Mucosa of rectum (tissue), 2 donors: ENCODE results near the gene PRELID2.
"Not testable (repeated sequence)": the region's sequence is repeated elsewhere in the genome, so short reads cannot be mapped to it uniquely, and the experiment has no call there.

Source experiments
- H3K27ac ChIP-seq, 2 donors: one replicate each; pipeline ENCODE4 v1.7.0; 2013; ENCODE audit warnings: inconsistent platforms in 2 of 2, low read depth in 2 of 2, low read length in 2 of 2
- H3K27me3 ChIP-seq, 2 donors: one replicate each; pipeline ENCODE4 v1.7.0; 2013; ENCODE audit warnings: low read length in 2 of 2; ENCODE audit not compliant: control insufficient read depth in 2 of 2, insufficient read depth in 2 of 2
- H3K36me3 ChIP-seq, 2 donors: one replicate each; pipeline ENCODE4 v1.7.0; 2013; ENCODE audit warnings: low read length in 2 of 2; ENCODE audit not compliant: control insufficient read depth in 2 of 2, insufficient read depth in 2 of 2
- H3K4me1 ChIP-seq, 2 donors: one replicate each; pipeline ENCODE4 v1.7.0; 2013; ENCODE audit warnings: low read length in 2 of 2, mild to moderate bottlenecking in 1 of 2; ENCODE audit not compliant: control insufficient read depth in 2 of 2, insufficient read depth in 2 of 2
- H3K4me3 ChIP-seq, 2 donors: one replicate each; pipeline ENCODE4 v1.7.0; 2013; ENCODE audit warnings: low read length in 2 of 2
- H3K9ac ChIP-seq, 2 donors: one replicate each; pipeline ENCODE4 v1.7.0; 2013; ENCODE audit warnings: low read length in 2 of 2, low read depth in 1 of 2, mild to moderate bottlenecking in 1 of 2
- H3K9me3 ChIP-seq, 2 donors: one replicate each; pipeline ENCODE4 v1.7.0; 2013; ENCODE audit warnings: low read length in 2 of 2; ENCODE audit not compliant: control insufficient read depth in 2 of 2
- donor health status: healthy.
- donor health status: Normal muscosa, but diverticular disease.

The PRELID2 gene

GRCh38 chr5:145803112-145804004 lies 31.8 kb downstream of the PRELID2 start:
- Histone ChIP-seq H3K36me3 (peaks cover 16 to 30% of the 10 kb centered on the region in 2 donors), H3K27me3 (no peaks in the 10 kb centered on the region), H3K9ac (no peak overlapping the region), H3K4me1 (no peaks in the 10 kb centered on the region), H3K27ac (no peak overlapping the region), H3K9me3 (peaks cover 0 to 3% of the 10 kb centered on the region in 2 donors), H3K4me3 (no peak overlapping the region)

- H3K9me3 ChIP-seq: peaks cover 0 to 3% of the 10 kb centered on the region in 2 donors
- no peaks in the 10 kb centered on the region for H3K4me1 ChIP-seq
- no peak overlapping the region for H3K9ac ChIP-seq
- no peak overlapping the region for H3K4me3 ChIP-seq
- H3K36me3 ChIP-seq: peaks cover 14 to 23% of the 10 kb centered on the region in 2 donors
- no peak overlapping the region for H3K27ac ChIP-seq
- no peaks in the 10 kb centered on the region for H3K27me3 ChIP-seq
Measured at GRCh38 chr5:145801195-145801594, 33.9 kb downstream of the PRELID2 start.

GRCh38 chr5:145800181-145800580 lies 35.0 kb downstream of the PRELID2 start:
- Histone ChIP-seq H3K4me1 (no peaks in the 10 kb centered on the region), H3K9me3 (peaks cover 0 to 3% of the 10 kb centered on the region in 2 donors), H3K36me3 (peaks cover 11 to 21% of the 10 kb centered on the region in 2 donors), H3K4me3 (no peak overlapping the region), H3K27me3 (no peaks in the 10 kb centered on the region), H3K27ac (no peak overlapping the region), H3K9ac (no peak overlapping the region)

- H3K9me3 ChIP-seq, H3K27me3 ChIP-seq, H3K4me3 ChIP-seq, H3K9ac ChIP-seq, H3K27ac ChIP-seq, H3K4me1 ChIP-seq: not testable (repeated sequence)
- H3K36me3 ChIP-seq: peaks cover 12 to 21% of the 10 kb centered on the region in 2 donors
Measured at GRCh38 chr5:145798503-145798902, 36.6 kb downstream of the PRELID2 start.

- Histone ChIP-seq H3K27ac (no peak overlapping the region), H3K9me3 (peaks cover 0 to 3% of the 10 kb centered on the region in 2 donors), H3K4me3 (no peak overlapping the region), H3K4me1 (no peaks in the 10 kb centered on the region), H3K36me3 (peaks cover 12 to 19% of the 10 kb centered on the region in 2 donors), H3K27me3 (no peaks in the 10 kb centered on the region), H3K9ac (no peak overlapping the region)
Measured at GRCh38 chr5:145797336-145797735, 37.8 kb downstream of the PRELID2 start.

GRCh38 chr5:145796318-145796717 lies 38.8 kb downstream of the PRELID2 start:
- H3K4me3 ChIP-seq: no peak overlapping the region
- H3K27ac ChIP-seq: no peak overlapping the region
- peaks cover 0 to 3% of the 10 kb centered on the region in 2 donors for H3K9me3 ChIP-seq
- H3K4me1 ChIP-seq: no peaks in the 10 kb centered on the region
- no peaks in the 10 kb centered on the region for H3K27me3 ChIP-seq
- H3K36me3 ChIP-seq: peaks cover 12 to 15% of the 10 kb centered on the region in 2 donors
- H3K9ac ChIP-seq: no peak overlapping the region

- Histone ChIP-seq H3K9me3 (no peaks in the 10 kb centered on the region), H3K27ac (no peak overlapping the region)
Measured at GRCh38 chr5:145793574-145793973, 41.6 kb downstream of the PRELID2 start.

GRCh38 chr5:145792840-145793239 lies 42.3 kb downstream of the PRELID2 start:
- no peak overlapping the region for H3K9ac ChIP-seq
- no peak overlapping the region for H3K4me3 ChIP-seq
- H3K4me1 ChIP-seq: no peaks in the 10 kb centered on the region
- no peak overlapping the region for H3K27ac ChIP-seq
- no peaks in the 10 kb centered on the region for H3K9me3 ChIP-seq
- peaks cover 7 to 17% of the 10 kb centered on the region in 2 donors for H3K36me3 ChIP-seq
- H3K27me3 ChIP-seq: no peaks in the 10 kb centered on the region

More at GRCh38 chr5:145793574-145793973, 41.6 kb downstream of the PRELID2 start:
- Histone ChIP-seq H3K36me3 (peaks cover 7 to 12% of the 10 kb centered on the region in 2 donors), H3K27me3 (no peaks in the 10 kb centered on the region), H3K4me3 (no peak overlapping the region), H3K9ac (no peak overlapping the region), H3K4me1 (no peaks in the 10 kb centered on the region)

- H3K27me3 ChIP-seq: no peaks in the 10 kb centered on the region
- no peaks in the 10 kb centered on the region for H3K9me3 ChIP-seq
- no peak overlapping the region for H3K4me3 ChIP-seq
- no peak overlapping the region for H3K27ac ChIP-seq
- peaks cover 7 to 16% of the 10 kb centered on the region in 2 donors for H3K36me3 ChIP-seq
- H3K4me1 ChIP-seq: no peaks in the 10 kb centered on the region
- no peak overlapping the region for H3K9ac ChIP-seq
Measured at GRCh38 chr5:145791866-145792265, 43.3 kb downstream of the PRELID2 start.

- H3K27ac ChIP-seq: no peak overlapping the region
Measured at GRCh38 chr5:145787996-145788395, 47.1 kb downstream of the PRELID2 start.

More at GRCh38 chr5:145787996-145788395, 47.1 kb downstream of the PRELID2 start:
- Histone ChIP-seq H3K27me3 (no peaks in the 10 kb centered on the region), H3K4me1 (no peaks in the 10 kb centered on the region), H3K36me3 (peaks cover 3 to 9% of the 10 kb centered on the region in 2 donors), H3K4me3 (no peak overlapping the region), H3K9ac (no peak overlapping the region), H3K9me3 (no peaks in the 10 kb centered on the region)
